Neural progenitor cell (in vitro differentiated cells): ENCODE results near the gene CDIP1. TPM values are rescaled to one million over a fixed set of nuclear protein-coding genes. Genes with fewer than 3 reads are reported as not detected.

Source experiments
- DNase-seq: peaks from one replicate; pipeline ENCODE4 v3.0.0-alpha.2; 2016; ENCODE audit warnings: low spot score
- H2AFZ ChIP-seq: fragments of 200-600 bp; sonication (generic); replicated peaks from 2 replicates; pipeline ENCODE4 v1.6.1; 2016; ENCODE audit warnings: antibody characterized with exemption
- H3F3A ChIP-seq: fragments of 200-600 bp; sonication (generic); 2 replicates; pipeline ENCODE4 v1.6.1; 2016; ENCODE audit warnings: antibody characterized with exemption, low read depth
- H3K27ac ChIP-seq: fragments of 200-600 bp; sonication (generic); 2 replicates; pipeline ENCODE4 v1.5.1; 2016; ENCODE audit warnings: mild to moderate bottlenecking
- H3K27me3 ChIP-seq: fragments of 200-600 bp; sonication (generic); 2 replicates; pipeline ENCODE4 v1.6.1; 2016; ENCODE audit warnings: mild to moderate bottlenecking, moderate library complexity
- H3K36me3 ChIP-seq: fragments of 200-600 bp; sonication (generic); 2 replicates; pipeline ENCODE4 v1.5.1; 2016
- H3K4me1 ChIP-seq: fragments of 200-600 bp; sonication (generic); 2 replicates; pipeline ENCODE4 v1.6.1; 2016; ENCODE audit warnings: mixed run types
- H3K4me2 ChIP-seq: fragments of 200-600 bp; sonication (generic); 2 replicates; pipeline ENCODE4 v1.6.1; 2016
- H3K4me3 ChIP-seq: fragments of 200-600 bp; sonication (generic); 2 replicates; pipeline ENCODE4 v1.5.1; 2016
- H3K79me2 ChIP-seq: fragments of 200-600 bp; sonication (generic); 2 replicates; pipeline ENCODE4 v1.6.1; 2016; ENCODE audit warnings: low read depth
- H3K9ac ChIP-seq: fragments of 200-600 bp; sonication (generic); 2 replicates; pipeline ENCODE4 v1.6.1; 2016
- H3K9me3 ChIP-seq: fragments of 200-600 bp; sonication (generic); 2 replicates; pipeline ENCODE4 v1.5.1; 2016; ENCODE audit warnings: low read depth
- H4K20me1 ChIP-seq: fragments of 200-600 bp; sonication (generic); 2 replicates; pipeline ENCODE4 v1.6.1; 2016; ENCODE audit warnings: low read depth
- H3K27ac Mint-ChIP-seq: 3 replicates; pipeline ENCODE4 v1.8.0; 2021; ENCODE audit warnings: mixed read lengths
- H3K27me3 Mint-ChIP-seq: 2 replicates; pipeline ENCODE4 v1.8.0; 2022; ENCODE audit warnings: low read depth, mild to moderate bottlenecking, inconsistent platforms, moderate library complexity, mixed read lengths; ENCODE audit not compliant: insufficient read depth
- H3K36me3 Mint-ChIP-seq: 3 replicates; pipeline ENCODE4 v1.8.0; 2021; ENCODE audit warnings: mixed read lengths
- H3K4me1 Mint-ChIP-seq: 3 replicates; pipeline ENCODE4 v1.8.0; 2021; ENCODE audit warnings: mixed read lengths
- H3K4me3 Mint-ChIP-seq: 3 replicates; pipeline ENCODE4 v1.8.0; 2021; ENCODE audit warnings: mild to moderate bottlenecking, moderate library complexity, mixed read lengths
- H3K9me3 Mint-ChIP-seq: 3 replicates; pipeline ENCODE4 v1.8.0; 2020; ENCODE audit warnings: mixed read lengths
- CTCF ChIP-seq: fragments of 200-600 bp; sonication (generic); IDR thresholded peaks from 2 replicates; pipeline ENCODE4 v1.5.1; 2017; ENCODE audit warnings: antibody characterized with exemption, mild to moderate bottlenecking
- EZH2 ChIP-seq: fragments of 200-600 bp; sonication (generic); IDR thresholded peaks from 2 replicates; pipeline ENCODE4 v1.6.1; 2017; ENCODE audit warnings: antibody characterized with exemption, mild to moderate bottlenecking, moderate library complexity
- EZH2phosphoT487 ChIP-seq: fragments of 200-600 bp; sonication (generic); IDR thresholded peaks from 2 replicates; pipeline ENCODE4 v1.6.1; 2017; ENCODE audit warnings: antibody characterized with exemption
- total RNA-seq: library from RNA; depleted of rRNA; stranded (reverse); fragments of >200 nt; gene quantifications from 2 replicates; pipeline ENCODE4 v1.2.3, GENCODE V29; 2015; ENCODE audit warnings: low replicate concordance

Gene CDIP1
- total RNA-seq, 1 donor from 2014 or later = 13.1 TPM

- Mint-ChIP-seq H3K9me3 (no peaks in the 10 kb centered on the region), H3K27ac (no peak overlapping the region), H3K27me3 (peaks cover 4% of the 10 kb centered on the region), H3K36me3 (peaks cover 7% of the 10 kb centered on the region), H3K4me3 (no peak overlapping the region), H3K4me1 (peaks cover 3% of the 10 kb centered on the region)
- TF ChIP-seq EZH2phosphoT487 = no peak
- Histone ChIP-seq H3K27me3 (no peaks in the 10 kb centered on the region), H3K9me3 (no peaks in the 10 kb centered on the region), H3K9ac (no peak overlapping the region), H2AFZ (no peak overlapping the region), H3K4me3 (no peak overlapping the region), H3K36me3 (no peaks in the 10 kb centered on the region), H3K4me2 (no peak overlapping the region), H3F3A (peaks cover under 1% of the 10 kb centered on the region), H4K20me1 (peaks cover 10% of the 10 kb centered on the region), H3K4me1 (peaks cover under 1% of the 10 kb centered on the region), H3K79me2 (peaks cover 13% of the 10 kb centered on the region), H3K27ac (no peak overlapping the region)
- no peak for DNase-seq
Measured at GRCh38 chr16:4467916-4468315, 70.7 kb downstream of the CDIP1 start.

- Histone ChIP-seq H3K9me3 (no peaks in the 10 kb centered on the region), H3K4me3 (no peak overlapping the region), H3K79me2 (no peaks in the 10 kb centered on the region), H3K27ac (no peak overlapping the region), H3F3A (peaks cover 7% of the 10 kb centered on the region), H3K36me3 (no peaks in the 10 kb centered on the region), H3K4me1 (peaks cover 2% of the 10 kb centered on the region), H3K27me3 (no peaks in the 10 kb centered on the region), H2AFZ (no peak overlapping the region), H3K9ac (no peak overlapping the region), H4K20me1 (peaks cover 10% of the 10 kb centered on the region), H3K4me2 (no peak overlapping the region)
- H3K9me3 Mint-ChIP-seq = no peaks in the 10 kb centered on the region
- H3K4me3 Mint-ChIP-seq = no peak overlapping the region
- peaks cover 8% of the 10 kb centered on the region for H3K4me1 Mint-ChIP-seq
- H3K27ac Mint-ChIP-seq = no peak overlapping the region
- DNase-seq = no peak
- H3K36me3 Mint-ChIP-seq = peaks cover 7% of the 10 kb centered on the region
- TF ChIP-seq EZH2phosphoT487 = no peak
- no peak for TF ChIP-seq CTCF
- TF ChIP-seq EZH2 = no peak
- peaks cover 6% of the 10 kb centered on the region for H3K27me3 Mint-ChIP-seq
Measured at GRCh38 chr16:4465977-4466779, 72.4 kb downstream of the CDIP1 start.

- no peaks in the 10 kb centered on the region for H3K9me3 ChIP-seq
- peaks cover 18% of the 10 kb centered on the region for H3F3A ChIP-seq
- no peaks in the 10 kb centered on the region for H3K79me2 ChIP-seq
- no peak for DNase-seq
- TF ChIP-seq EZH2phosphoT487 (no peak), CTCF (no peak), EZH2 (no peak)
- Mint-ChIP-seq H3K4me1 (peaks cover 12% of the 10 kb centered on the region), H3K27ac (peak overlapping the region; percentile 83), H3K4me3 (no peak overlapping the region), H3K9me3 (no peaks in the 10 kb centered on the region), H3K27me3 (peaks cover 6% of the 10 kb centered on the region), H3K36me3 (peaks cover 12% of the 10 kb centered on the region)
- no peak overlapping the region for H3K9ac ChIP-seq
- no peaks in the 10 kb centered on the region for H3K36me3 ChIP-seq
- peaks cover 6% of the 10 kb centered on the region for H3K4me1 ChIP-seq
- no peak overlapping the region for H3K27ac ChIP-seq
- no peaks in the 10 kb centered on the region for H3K27me3 ChIP-seq
- peaks cover 7% of the 10 kb centered on the region for H4K20me1 ChIP-seq
- H2AFZ ChIP-seq = no peak overlapping the region
- H3K4me3 ChIP-seq = no peak overlapping the region
- no peak overlapping the region for H3K4me2 ChIP-seq
Measured at GRCh38 chr16:4463522-4464163, 74.9 kb downstream of the CDIP1 start.
